ENCODE measurements around the gene LAMC1. TPM values are rescaled to one million over a fixed set of nuclear protein-coding genes. Genes with fewer than 3 reads are reported as not detected.

LAMC1 gene
- total RNA-seq, 4 donors from 2014 or later, result 26.3 to 275 (median 60.0) TPM

GRCh38 chr1:183034682-183035081 is 11.5 kb downstream of the LAMC1 start:
- no peak for TF ChIP-seq POLR2A (IDR thresholded peaks at IDR 0.05)
- no peak for TF ChIP-seq CTCF (IDR thresholded peaks at IDR 0.05)
- H3K4me3 ChIP-seq, result no peak overlapping the region
- no peaks in the 10 kb centered on the region for H3K27me3 ChIP-seq
- intact Hi-C loops (cut with DNase I), result no loop called here
- no peak for DNase-seq
- peaks cover 0 to 12% (median 0%) of the 10 kb centered on the region in 3 donors for H3K36me3 ChIP-seq
- peaks cover 6 to 71% (median 14%) of the 10 kb centered on the region in 3 donors for H3K4me1 ChIP-seq
- 63 to 78% methylated on average over 3 of the region's 3 CpGs for WGBS, 2 donors
- H3K9me3 ChIP-seq, result no peaks in the 10 kb centered on the region
- H3K27ac ChIP-seq, result no peak overlapping the region

DNA sequence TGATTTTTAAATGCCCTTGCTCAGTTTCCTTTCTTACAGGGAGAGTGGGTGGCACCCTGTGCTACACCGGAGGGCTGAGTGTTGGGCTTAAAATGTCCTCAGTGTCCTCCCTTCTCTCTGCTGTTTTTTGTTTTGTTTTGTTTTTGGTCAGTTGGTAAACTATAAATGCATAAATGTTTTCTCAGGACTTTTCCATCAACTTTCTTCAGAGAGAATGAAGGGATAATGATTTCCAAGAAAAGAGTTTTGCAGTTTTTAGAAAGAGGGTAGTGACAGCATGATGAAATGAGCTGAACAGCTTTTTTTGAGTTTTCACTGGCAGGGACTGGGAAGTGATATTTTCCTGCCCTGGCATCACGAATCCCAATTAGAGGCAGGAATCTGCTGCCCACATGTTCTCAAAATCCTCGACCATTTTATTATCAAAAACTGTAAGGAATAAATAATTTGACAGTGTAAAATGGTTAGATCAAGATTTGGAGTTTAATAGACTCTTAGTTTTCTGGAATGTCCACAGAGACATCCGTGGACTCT is 15.2 kb downstream of the LAMC1 start:
- intact Hi-C loops (cut with DNase I), result no loop called here
- 66 to 71% methylated on average over 4 of the region's 4 CpGs for WGBS, 2 donors

DNA sequence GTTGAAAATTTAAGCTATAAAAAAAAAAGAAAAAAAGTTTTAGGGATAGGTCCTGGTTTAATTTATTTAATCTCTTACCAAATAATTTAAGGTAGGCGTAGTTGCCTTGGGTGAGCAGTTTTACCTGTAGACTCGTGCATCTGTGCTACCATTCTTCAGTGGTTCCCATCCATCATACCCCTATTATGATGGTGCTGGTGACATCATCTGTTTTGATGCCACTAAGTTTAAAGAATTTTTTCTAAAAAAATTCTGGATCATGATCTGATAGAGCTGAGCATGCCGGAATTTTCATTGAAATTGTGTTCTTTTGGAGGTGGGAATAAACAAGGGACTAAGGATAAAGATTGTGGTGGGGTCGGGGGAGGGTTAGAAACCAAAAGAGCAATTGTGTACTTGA is 15.7 kb downstream of the LAMC1 start:
- intact Hi-C loops (cut with DNase I), result no loop called here
- H3K27me3 ChIP-seq, result no peaks in the 10 kb centered on the region
- WGBS, 2 donors, result 80 to 85% methylated on average over 4 of the region's 4 CpGs
- H3K4me3 ChIP-seq, result no peak overlapping the region
- peaks cover 0 to 6% (median 0%) of the 10 kb centered on the region in 3 donors for H3K36me3 ChIP-seq
- H3K9me3 ChIP-seq, result no peaks in the 10 kb centered on the region
- peaks cover 9 to 69% (median 12%) of the 10 kb centered on the region in 3 donors for H3K4me1 ChIP-seq
- TF ChIP-seq POLR2A (IDR thresholded peaks at IDR 0.05), result no peak
- TF ChIP-seq CTCF (IDR thresholded peaks at IDR 0.05), result no peak
- DNase-seq, result no peak
- H3K27ac ChIP-seq, result no peak overlapping the region

More for the DNA sequence above, 15.2 kb downstream of the LAMC1 start:
- peaks cover 9 to 68% (median 12%) of the 10 kb centered on the region in 3 donors for H3K4me1 ChIP-seq
- H3K9me3 ChIP-seq, result no peaks in the 10 kb centered on the region
- H3K27me3 ChIP-seq, result no peaks in the 10 kb centered on the region
- no peak for TF ChIP-seq POLR2A (IDR thresholded peaks at IDR 0.05)
- TF ChIP-seq CTCF (IDR thresholded peaks at IDR 0.05), result no peak
- no peak overlapping the region for H3K4me3 ChIP-seq
- H3K36me3 ChIP-seq, result peaks cover 0 to 11% (median 0%) of the 10 kb centered on the region in 3 donors
- no peak for DNase-seq
- H3K27ac ChIP-seq, result peak overlapping the region in 1 of 4 donors; percentile 7

DNA sequence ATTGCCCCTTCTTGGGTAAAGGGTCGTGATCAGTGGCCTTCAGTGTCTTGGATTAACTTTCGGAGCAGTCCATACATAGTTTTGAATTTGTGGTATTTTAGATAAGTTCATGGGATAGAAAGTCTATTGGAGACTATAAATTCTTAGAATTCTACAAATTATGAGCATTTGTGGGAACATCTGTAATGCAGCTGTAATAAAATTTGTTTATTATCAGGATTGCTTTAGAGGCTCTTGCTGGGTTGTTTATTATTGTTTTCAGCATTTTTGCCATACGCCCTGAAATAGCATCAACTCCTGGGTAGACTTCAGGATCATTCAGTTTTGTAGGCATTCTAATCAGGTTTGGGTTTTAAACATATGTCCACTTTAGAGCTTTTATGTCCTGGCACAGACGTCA is 16.1 kb downstream of the LAMC1 start:
- H3K27me3 ChIP-seq, result no peaks in the 10 kb centered on the region
- H3K27ac ChIP-seq, result peak overlapping the region in 2 of 4 donors; percentile 18 to 50
- WGBS, 2 donors, result 72 to 87% methylated on average over 4 of the region's 4 CpGs
- peaks cover 9 to 69% (median 12%) of the 10 kb centered on the region in 3 donors for H3K4me1 ChIP-seq
- H3K4me3 ChIP-seq, result peak overlapping the region in 1 of 4 donors; percentile 3
- no peaks in the 10 kb centered on the region for H3K9me3 ChIP-seq
- intact Hi-C loops (cut with DNase I), result no loop called here
- peaks cover 0 to 5% (median 0%) of the 10 kb centered on the region in 3 donors for H3K36me3 ChIP-seq
- TF ChIP-seq CTCF (IDR thresholded peaks at IDR 0.05) (no peak), POLR2A (IDR thresholded peaks at IDR 0.05) (no peak)
- DNase-seq, result no peak

- intact Hi-C loops (cut with DNase I), result no loop called here
- Histone ChIP-seq H3K27me3 (no peaks in the 10 kb centered on the region), H3K4me1 (peaks cover 9 to 74% (median 12%) of the 10 kb centered on the region in 3 donors), H3K27ac (peak overlapping the region; percentile 18 to 55 (median 36)), H3K9me3 (no peaks in the 10 kb centered on the region), H3K36me3 (peaks cover 0 to 5% (median 0%) of the 10 kb centered on the region in 3 donors), H3K4me3 (peak overlapping the region in 1 of 4 donors; percentile 3)
- no peak for TF ChIP-seq CTCF (IDR thresholded peaks at IDR 0.05)
- TF ChIP-seq POLR2A (IDR thresholded peaks at IDR 0.05), result no peak
- DNase-seq, result no peak
- 27 to 31% methylated on average over 3 of the region's 3 CpGs for WGBS, 2 donors
Observed at GRCh38 chr1:183039985-183040447, 16.8 kb downstream of the LAMC1 start.
